Skin epidermis (tissue), 12 donors: ENCODE data around the gene OR1M1.
A peak's percentile ranks its signal among the peaks of the same experiment; 100 is the strongest.
"Not testable (repeated sequence)": the region's sequence is repeated elsewhere in the genome, so short reads cannot be mapped to it uniquely, and the experiment has no call there.

ENCODE experiments used
- H3K27ac ChIP-seq, 21 experiments: fragments of 200-600 bp; sonication (generic) in 11 of 21; one replicate each; pipeline ENCODE4 v1.5.0; 2020; ENCODE audit warnings: mild to moderate bottlenecking in 3 of 21, inconsistent platforms in 2 of 21, moderate library complexity in 2 of 21
- H3K4me3 ChIP-seq, 7 experiments: fragments of 200-600 bp; sonication (generic) in 2 of 7; one replicate each; pipeline ENCODE4 v1.5.0; 2020; ENCODE audit warnings: inconsistent platforms in 2 of 7, mild to moderate bottlenecking in 2 of 7, moderate library complexity in 1 of 7

OR1M1 gene, protein sequence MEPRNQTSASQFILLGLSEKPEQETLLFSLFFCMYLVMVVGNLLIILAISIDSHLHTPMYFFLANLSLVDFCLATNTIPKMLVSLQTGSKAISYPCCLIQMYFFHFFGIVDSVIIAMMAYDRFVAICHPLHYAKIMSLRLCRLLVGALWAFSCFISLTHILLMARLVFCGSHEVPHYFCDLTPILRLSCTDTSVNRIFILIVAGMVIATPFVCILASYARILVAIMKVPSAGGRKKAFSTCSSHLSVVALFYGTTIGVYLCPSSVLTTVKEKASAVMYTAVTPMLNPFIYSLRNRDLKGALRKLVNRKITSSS

GRCh38 chr19:9086761-9087160, at the start of gene OR1M1:
Gene OR1M1, plus strand, starts transcription at chr19:9087061. Its CDS starts 6,184 bp downstream, at chr19:9093245.
- Histone ChIP-seq H3K27ac (no peak within 1 kb of the TSS), H3K4me3 (no peak within 1 kb of the TSS)

DNA sequence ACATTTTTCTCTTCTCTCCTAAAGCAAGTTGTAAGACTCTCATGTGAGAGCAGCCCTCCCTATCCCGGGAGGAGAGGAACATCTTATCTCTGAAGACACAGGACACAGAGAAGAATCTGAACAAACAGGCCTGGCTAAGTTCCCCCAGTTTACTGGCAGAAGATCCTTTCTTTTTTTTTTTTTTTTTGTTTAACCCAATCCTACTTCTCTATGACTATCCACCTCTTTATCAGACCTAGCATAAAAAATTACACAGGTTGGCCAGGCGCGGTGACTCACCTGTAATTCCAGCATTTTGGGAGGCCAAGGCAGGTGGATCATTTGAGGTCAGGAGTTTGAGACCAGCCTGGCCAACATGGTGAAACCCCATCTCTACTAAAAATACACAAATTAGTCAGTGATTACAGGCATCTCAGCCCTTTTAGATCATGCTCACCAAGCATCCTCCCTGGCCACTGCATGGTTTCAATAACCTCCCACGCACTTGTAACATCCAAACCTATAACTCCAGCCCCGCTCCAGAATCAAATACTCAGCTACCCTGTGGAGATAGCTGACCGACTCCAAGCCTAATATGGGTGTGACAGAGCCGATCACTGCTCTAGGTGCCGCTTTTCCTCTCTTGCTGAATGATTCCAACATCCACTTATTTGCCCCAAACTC, 49.3 kb upstream of the OR1M1 start:
- H3K4me3 ChIP-seq = no peak overlapping the region
- no peak overlapping the region for H3K27ac ChIP-seq

GRCh38 chr19:9039728-9040127, 47.1 kb upstream of the OR1M1 start:
- H3K4me3 ChIP-seq = no peak overlapping the region
- H3K27ac ChIP-seq = no peak overlapping the region

GRCh38 chr19:9040131-9040530, 46.7 kb upstream of the OR1M1 start:
- Histone ChIP-seq H3K27ac (no peak overlapping the region), H3K4me3 (no peak overlapping the region)

GRCh38 chr19:9041023-9041422, 45.8 kb upstream of the OR1M1 start:
- Histone ChIP-seq H3K27ac (no peak overlapping the region), H3K4me3 (no peak overlapping the region)

GRCh38 chr19:9043524-9043923, 43.3 kb upstream of the OR1M1 start:
- Histone ChIP-seq H3K4me3 (no peak overlapping the region), H3K27ac (no peak overlapping the region)

DNA sequence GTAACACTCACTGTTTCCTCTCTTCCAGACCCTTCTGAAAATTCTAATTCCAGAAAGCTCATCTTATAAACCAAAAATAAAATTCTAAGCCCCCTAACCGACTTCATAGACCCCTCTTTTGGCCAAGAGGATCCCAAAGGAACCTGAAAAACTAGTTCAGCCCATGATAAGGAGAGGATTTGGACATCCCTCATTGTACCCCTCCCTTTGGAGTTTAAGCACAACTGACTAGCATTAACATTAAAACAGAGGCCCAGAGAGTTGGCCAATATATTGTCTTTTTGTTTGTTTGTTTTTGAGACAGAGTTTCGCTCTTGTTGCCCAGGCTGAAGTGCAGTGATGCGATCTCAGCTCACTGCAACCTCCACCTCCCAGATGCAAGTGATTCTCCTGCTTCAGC, 42.4 kb upstream of the OR1M1 start:
- Histone ChIP-seq H3K4me3 (no peak overlapping the region), H3K27ac (no peak overlapping the region)

DNA sequence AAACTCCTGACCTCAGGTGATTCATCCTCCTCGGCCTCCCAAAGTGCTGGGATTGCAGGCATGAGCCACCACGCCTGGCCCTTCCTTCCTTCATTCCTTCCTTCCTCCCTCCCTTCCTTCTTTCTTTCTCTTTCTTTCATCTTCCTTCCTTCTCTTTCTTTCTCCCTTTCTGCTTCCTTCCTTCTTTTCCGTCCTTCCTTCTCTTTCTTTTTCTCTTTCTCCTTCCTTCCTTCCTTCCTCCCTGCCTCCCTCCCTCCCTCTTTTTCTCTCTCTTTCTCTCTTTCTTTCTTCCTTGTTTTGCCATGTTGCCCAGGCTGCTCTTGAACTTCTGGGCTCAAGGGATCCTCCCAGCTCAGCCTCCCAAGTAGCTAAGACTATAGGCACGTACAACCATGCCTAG, 40.2 kb upstream of the OR1M1 start:
- H3K27ac ChIP-seq = no peak overlapping the region
- H3K4me3 ChIP-seq = no peak overlapping the region

DNA sequence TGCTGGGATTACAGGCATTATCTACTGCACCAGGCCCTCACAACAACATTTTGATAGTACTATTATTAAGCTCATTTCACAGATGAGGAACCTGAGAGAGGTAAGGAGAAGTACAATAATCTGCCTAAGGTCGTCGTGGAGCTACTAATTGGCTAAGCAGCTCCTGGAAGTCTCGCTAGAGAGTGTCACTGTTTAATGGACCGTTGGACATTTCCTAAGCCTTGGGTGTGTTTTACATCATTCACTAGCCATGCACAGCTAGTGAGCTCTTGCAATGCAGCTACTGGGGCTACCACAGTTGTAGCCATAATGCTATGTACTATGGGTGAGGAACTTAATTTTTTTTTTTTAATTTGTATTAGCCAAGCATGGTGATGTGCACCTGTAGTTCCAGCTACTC, 34.0 kb upstream of the OR1M1 start:
- Histone ChIP-seq H3K27ac (no peak overlapping the region), H3K4me3 (no peak overlapping the region)

GRCh38 chr19:9053674-9054073, 33.2 kb upstream of the OR1M1 start:
- H3K4me3 ChIP-seq, H3K27ac ChIP-seq: not testable (repeated sequence)

- Histone ChIP-seq H3K27ac (no peak overlapping the region), H3K4me3 (no peak overlapping the region)
Measured at GRCh38 chr19:9054207-9054606, 32.7 kb upstream of the OR1M1 start.

DNA sequence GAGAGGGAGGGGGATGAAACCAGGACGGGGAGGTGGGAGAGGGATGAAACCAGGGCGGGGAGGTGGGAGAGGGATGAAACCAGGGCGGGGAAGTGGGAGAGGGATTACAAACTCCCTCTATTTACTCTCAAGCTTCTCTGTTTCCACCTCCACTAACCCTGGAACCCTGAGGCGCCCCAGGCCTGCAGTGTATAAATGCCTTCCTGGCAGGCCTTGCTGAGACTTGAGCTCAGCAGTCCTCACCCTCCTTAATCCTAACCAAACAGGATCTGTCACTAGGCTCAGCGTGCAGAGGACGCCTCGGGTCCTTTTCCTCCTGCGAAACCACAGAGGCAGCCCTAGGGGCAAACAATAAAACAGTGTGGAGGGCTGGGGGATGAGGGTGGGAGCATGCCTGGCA, 32.1 kb upstream of the OR1M1 start:
- no peak overlapping the region for H3K4me3 ChIP-seq
- H3K27ac ChIP-seq = peak overlapping the region in 1 of 21 experiments; percentile 54

DNA sequence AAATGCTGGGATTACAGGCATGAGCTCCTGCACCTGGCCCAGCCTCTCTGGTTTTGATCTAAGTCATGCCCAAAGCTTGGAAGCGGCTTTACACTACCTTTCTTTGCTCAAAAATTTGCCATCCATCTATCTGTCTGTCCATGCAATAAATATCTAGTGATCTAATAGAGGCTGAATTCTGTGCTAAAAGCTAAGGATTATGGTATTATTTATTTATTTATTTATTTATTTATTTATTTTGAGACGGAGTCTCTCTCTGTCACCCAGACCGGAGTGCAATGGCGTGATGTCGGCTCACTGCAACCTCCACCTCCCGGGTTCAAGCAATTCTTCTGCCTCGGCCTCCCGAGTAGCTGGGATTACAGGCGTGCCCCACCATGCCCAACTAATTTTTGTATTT, 30.7 kb upstream of the OR1M1 start:
- not testable (repeated sequence) for H3K4me3 ChIP-seq, H3K27ac ChIP-seq

DNA sequence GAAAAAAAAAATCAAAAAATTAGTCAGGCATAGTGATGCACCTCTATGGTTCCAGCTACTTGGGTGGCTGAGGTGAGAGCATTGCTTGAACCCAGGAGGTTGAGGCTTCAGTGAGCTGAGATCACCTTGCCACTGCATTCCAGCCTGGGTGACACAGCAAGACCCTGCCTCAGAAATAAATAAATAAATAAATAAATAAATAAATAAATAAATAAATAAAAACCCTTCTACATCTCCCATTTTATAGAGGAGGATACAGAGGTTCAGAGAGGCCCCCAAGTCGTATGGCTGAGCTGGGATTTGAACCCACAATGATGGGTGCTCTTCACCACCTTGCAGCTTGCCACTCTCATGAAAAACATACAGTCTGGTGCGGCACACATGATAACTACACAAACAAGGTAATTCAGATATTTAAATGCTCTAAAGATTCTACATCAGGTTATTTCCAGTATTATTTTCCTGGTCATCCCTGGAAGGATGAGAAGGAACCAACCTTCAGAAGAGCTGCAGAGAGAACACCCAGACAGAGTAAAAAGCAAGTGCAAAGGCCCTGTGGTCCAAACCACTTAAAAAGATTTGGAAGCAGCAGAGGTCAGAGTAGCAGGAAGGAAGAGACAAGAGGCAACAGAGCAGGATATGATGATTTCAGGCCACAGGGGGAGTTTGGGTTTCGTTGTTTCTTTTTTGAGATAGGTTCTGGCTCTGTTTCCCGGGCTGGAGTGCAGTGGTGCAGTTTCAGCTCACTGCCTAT, 29.2 kb upstream of the OR1M1 start:
- Histone ChIP-seq H3K27ac (no peak overlapping the region), H3K4me3 (no peak overlapping the region)

GRCh38 chr19:9058905-9059667, 27.8 kb upstream of the OR1M1 start:
- no peak overlapping the region for H3K4me3 ChIP-seq
- no peak overlapping the region for H3K27ac ChIP-seq

GRCh38 chr19:9060564-9061340, 26.1 kb upstream of the OR1M1 start:
- no peak overlapping the region for H3K4me3 ChIP-seq
- no peak overlapping the region for H3K27ac ChIP-seq

- Histone ChIP-seq H3K4me3 (no peak overlapping the region), H3K27ac (no peak overlapping the region)
Measured at GRCh38 chr19:9061879-9062278, 25.0 kb upstream of the OR1M1 start.

DNA sequence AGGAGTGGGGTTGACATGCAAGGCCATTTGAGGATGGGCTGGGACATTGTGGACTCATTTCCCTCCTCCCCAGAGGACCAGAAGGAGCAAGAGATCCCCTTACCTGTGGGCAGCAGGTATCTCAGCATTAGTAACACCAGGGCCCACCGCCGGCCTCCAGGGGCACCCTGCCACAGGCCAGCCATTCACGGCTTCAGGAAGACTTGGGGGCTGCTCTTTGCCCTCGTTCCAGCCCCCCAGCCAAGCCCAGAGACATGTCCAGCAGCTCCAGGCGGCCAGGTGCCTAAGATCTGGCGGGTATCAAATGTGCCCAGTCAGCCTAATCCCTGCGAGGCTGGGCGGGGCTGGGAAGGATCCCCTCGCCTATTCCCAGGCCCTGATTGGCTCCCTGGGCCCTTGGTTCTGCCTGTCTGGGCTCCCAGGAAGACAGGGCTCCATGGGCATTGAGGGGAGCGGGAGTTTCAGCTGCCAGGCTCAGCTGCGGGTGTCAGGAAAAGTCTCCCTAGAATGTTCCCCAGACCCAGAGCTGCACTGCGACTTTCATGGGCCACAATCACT, 21.3 kb upstream of the OR1M1 start:
- H3K4me3 ChIP-seq = no peak overlapping the region
- no peak overlapping the region for H3K27ac ChIP-seq

GRCh38 chr19:9070066-9070465, 16.8 kb upstream of the OR1M1 start:
- H3K4me3 ChIP-seq = no peak overlapping the region
- no peak overlapping the region for H3K27ac ChIP-seq
